ENCODE data around the gene TECPR1. TPM values are rescaled to one million over a fixed set of nuclear protein-coding genes. Genes with fewer than 3 reads are reported as not detected.

Gene TECPR1
- total and polyA plus RNA-seq, 4 donors, result 16.7 to 73.6 (median 31.8) TPM

- WGBS, 2 donors, result 71 to 82% methylated on average over 15 of the region's 15 CpGs
These were observed 42.3 kb upstream of the TECPR1 start for GRCh38 chr7:98294326-98294725.

DNA sequence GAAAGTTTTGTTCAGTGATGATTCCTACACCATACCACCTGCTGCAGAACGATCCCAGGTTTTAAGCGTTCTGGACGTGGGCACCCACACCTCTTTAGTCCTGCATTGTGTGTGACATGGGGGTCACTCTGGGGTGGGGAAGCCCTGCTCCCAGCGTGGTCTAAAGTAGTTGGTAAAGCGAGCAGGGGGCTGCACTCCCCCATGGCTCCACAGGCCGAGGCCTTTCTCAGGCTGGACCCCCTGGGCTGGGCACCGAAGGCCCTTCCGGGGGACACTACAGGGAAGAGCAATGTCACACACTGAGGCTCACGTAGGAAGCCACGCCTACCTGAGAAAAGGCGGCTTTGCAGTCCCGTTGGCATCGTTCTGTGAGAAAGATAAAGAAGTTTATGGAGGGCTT lies 41.7 kb upstream of the TECPR1 start:
- Histone ChIP-seq H3K4me1 (ENCODE audit: control insufficient read depth in 5 of 5, insufficient read depth in 5 of 5, low read length in 5 of 5) (peaks cover 0 to 4% (median 0%) of the 10 kb centered on the region in 5 donors), H3K4me3 (no peak overlapping the region), H3K27ac (ENCODE audit: low read depth in 1 of 2, low read length in 1 of 2) (no peak overlapping the region), H3K27me3 (ENCODE audit: control insufficient read depth in 3 of 3, insufficient read depth in 3 of 3, low read length in 2 of 3) (no peaks in the 10 kb centered on the region), H3K9me3 (ENCODE audit: control insufficient read depth in 4 of 4, insufficient read depth in 3 of 4, low read length in 3 of 4) (peaks cover 0 to 2% (median 0%) of the 10 kb centered on the region in 4 donors), H3K9ac (ENCODE audit: insufficient read depth in 1 of 2, low read length in 2 of 2) (no peak overlapping the region), H3K36me3 (ENCODE audit: control insufficient read depth in 4 of 4, insufficient read depth in 4 of 4, low read length in 4 of 4) (peaks cover 1 to 52% (median 13%) of the 10 kb centered on the region in 4 donors)
- DNase-seq (no peak), ATAC-seq (ENCODE audit: insufficient read depth, low FRiP score) (no peak)
- 88 to 91% methylated on average over 13 of the region's 13 CpGs for WGBS, 2 donors
- TF ChIP-seq, protein P1, sequence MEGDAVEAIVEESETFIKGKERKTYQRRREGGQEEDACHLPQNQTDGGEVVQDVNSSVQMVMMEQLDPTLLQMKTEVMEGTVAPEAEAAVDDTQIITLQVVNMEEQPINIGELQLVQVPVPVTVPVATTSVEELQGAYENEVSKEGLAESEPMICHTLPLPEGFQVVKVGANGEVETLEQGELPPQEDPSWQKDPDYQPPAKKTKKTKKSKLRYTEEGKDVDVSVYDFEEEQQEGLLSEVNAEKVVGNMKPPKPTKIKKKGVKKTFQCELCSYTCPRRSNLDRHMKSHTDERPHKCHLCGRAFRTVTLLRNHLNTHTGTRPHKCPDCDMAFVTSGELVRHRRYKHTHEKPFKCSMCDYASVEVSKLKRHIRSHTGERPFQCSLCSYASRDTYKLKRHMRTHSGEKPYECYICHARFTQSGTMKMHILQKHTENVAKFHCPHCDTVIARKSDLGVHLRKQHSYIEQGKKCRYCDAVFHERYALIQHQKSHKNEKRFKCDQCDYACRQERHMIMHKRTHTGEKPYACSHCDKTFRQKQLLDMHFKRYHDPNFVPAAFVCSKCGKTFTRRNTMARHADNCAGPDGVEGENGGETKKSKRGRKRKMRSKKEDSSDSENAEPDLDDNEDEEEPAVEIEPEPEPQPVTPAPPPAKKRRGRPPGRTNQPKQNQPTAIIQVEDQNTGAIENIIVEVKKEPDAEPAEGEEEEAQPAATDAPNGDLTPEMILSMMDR (IDR thresholded peaks at IDR 0.05; ENCODE audit: control extremely low read depth, extremely low read depth), result no peak

More at GRCh38 chr7:98294326-98294725, 42.3 kb upstream of the TECPR1 start:
- Histone ChIP-seq H3K27me3 (ENCODE audit: control insufficient read depth in 3 of 3, insufficient read depth in 3 of 3, low read length in 2 of 3) (no peaks in the 10 kb centered on the region), H3K9me3 (ENCODE audit: control insufficient read depth in 4 of 4, insufficient read depth in 3 of 4, low read length in 3 of 4) (peaks cover 0 to 2% (median 0%) of the 10 kb centered on the region in 4 donors), H3K4me3 (no peak overlapping the region), H3K9ac (ENCODE audit: insufficient read depth in 1 of 2, low read length in 2 of 2) (no peak overlapping the region), H3K36me3 (ENCODE audit: control insufficient read depth in 4 of 4, insufficient read depth in 4 of 4, low read length in 4 of 4) (peaks cover 0 to 49% (median 13%) of the 10 kb centered on the region in 4 donors), H3K4me1 (ENCODE audit: control insufficient read depth in 5 of 5, insufficient read depth in 5 of 5, low read length in 5 of 5) (peaks cover 0 to 2% (median 0%) of the 10 kb centered on the region in 5 donors), H3K27ac (ENCODE audit: low read depth in 1 of 2, low read length in 1 of 2) (no peak overlapping the region)
- TF ChIP-seq, protein P1 (IDR thresholded peaks at IDR 0.05; ENCODE audit: control extremely low read depth, extremely low read depth), result no peak
- no peak for ATAC-seq (ENCODE audit: insufficient read depth, low FRiP score)
- no peak for DNase-seq

- Histone ChIP-seq H3K27me3 (ENCODE audit: control insufficient read depth in 3 of 3, insufficient read depth in 3 of 3, low read length in 2 of 3) (no peaks in the 10 kb centered on the region), H3K4me1 (ENCODE audit: control insufficient read depth in 5 of 5, insufficient read depth in 5 of 5, low read length in 5 of 5) (peaks cover 0 to 4% (median 0%) of the 10 kb centered on the region in 5 donors), H3K9ac (ENCODE audit: insufficient read depth in 1 of 2, low read length in 2 of 2) (no peak overlapping the region), H3K9me3 (ENCODE audit: control insufficient read depth in 4 of 4, insufficient read depth in 3 of 4, low read length in 3 of 4) (peaks cover 0 to 2% (median 0%) of the 10 kb centered on the region in 4 donors), H3K27ac (ENCODE audit: low read depth in 1 of 2, low read length in 1 of 2) (no peak overlapping the region), H3K36me3 (ENCODE audit: control insufficient read depth in 4 of 4, insufficient read depth in 4 of 4, low read length in 4 of 4) (peaks cover 3 to 54% (median 13%) of the 10 kb centered on the region in 4 donors), H3K4me3 (no peak overlapping the region)
- WGBS, 2 donors, result 81 to 91% methylated on average over 17 of the region's 17 CpGs
- TF ChIP-seq, protein P1 (IDR thresholded peaks at IDR 0.05; ENCODE audit: control extremely low read depth, extremely low read depth), result no peak
- ATAC-seq (ENCODE audit: insufficient read depth, low FRiP score), result no peak
- DNase-seq, result no peak
These were observed 41.2 kb upstream of the TECPR1 start for GRCh38 chr7:98293265-98293664.

GRCh38 chr7:98291717-98292116 lies 39.7 kb upstream of the TECPR1 start:
- peaks cover 3 to 63% (median 13%) of the 10 kb centered on the region in 4 donors for H3K36me3 ChIP-seq (ENCODE audit: control insufficient read depth in 4 of 4, insufficient read depth in 4 of 4, low read length in 4 of 4)
- peaks cover 0 to 14% (median 4%) of the 10 kb centered on the region in 5 donors for H3K4me1 ChIP-seq (ENCODE audit: control insufficient read depth in 5 of 5, insufficient read depth in 5 of 5, low read length in 5 of 5)
- H3K4me3 ChIP-seq, result no peak overlapping the region
- no peak overlapping the region for H3K27ac ChIP-seq (ENCODE audit: low read depth in 1 of 2, low read length in 1 of 2)
- TF ChIP-seq, protein P1 (IDR thresholded peaks at IDR 0.05; ENCODE audit: control extremely low read depth, extremely low read depth), result no peak
- peaks cover 0 to 2% (median 0%) of the 10 kb centered on the region in 4 donors for H3K9me3 ChIP-seq (ENCODE audit: control insufficient read depth in 4 of 4, insufficient read depth in 3 of 4, low read length in 3 of 4)
- H3K9ac ChIP-seq (ENCODE audit: insufficient read depth in 1 of 2, low read length in 2 of 2), result no peak overlapping the region
- 79% methylated on average over 7 of the region's 7 CpGs for WGBS, 2 donors
- ATAC-seq (ENCODE audit: insufficient read depth, low FRiP score), result no peak
- no peak for DNase-seq
- H3K27me3 ChIP-seq (ENCODE audit: control insufficient read depth in 3 of 3, insufficient read depth in 3 of 3, low read length in 2 of 3), result no peaks in the 10 kb centered on the region
